Measurements from ENCODE around the gene SMARCA4.

- TF ChIP-seq CTCF (IDR thresholded peaks at IDR 0.05) (no peak), POLR2A (IDR thresholded peaks at IDR 0.05) (no peak)
These were observed 72.4 kb downstream of the SMARCA4 start for GRCh38 chr19:11033251-11033650.

Data from right lobe of liver (tissue), 4 donors.